CD14-positive monocyte (primary cell): ENCODE measurements around the gene CACNG6. TPM values are rescaled to one million over a fixed set of nuclear protein-coding genes. Genes with fewer than 3 reads are reported as not detected.

Source experiments
- DNase-seq, 3 donors: peaks; one replicate each; pipeline ENCODE4 v3.0.0-alpha.2; 2011 to 2022
- H2AFZ ChIP-seq: 2 replicates; pipeline ENCODE4 v1.6.0; 2012; ENCODE audit warnings: mild to moderate bottlenecking, low read depth, low read length, inconsistent platforms; ENCODE audit not compliant: insufficient read depth, poor library complexity, severe bottlenecking
- H3K27ac ChIP-seq, 2 donors: 1 replicate in 1 of 2; 2 replicates in 1 of 2; pipeline ENCODE4 v1.5.1; 2012 to 2013; ENCODE audit warnings: low read length in 2 of 2, control low read depth in 1 of 2, inconsistent platforms in 1 of 2, low read depth in 1 of 2, mild to moderate bottlenecking in 1 of 2
- H3K27me3 ChIP-seq, 2 donors: one replicate each; pipeline versions ENCODE4 v1.6.0 to v1.6.1; 2011 to 2013; ENCODE audit warnings: low read length in 2 of 2; ENCODE audit not compliant: control insufficient read depth in 2 of 2, insufficient read depth in 2 of 2
- H3K36me3 ChIP-seq, 2 donors: replicated peaks in 1 of 2; 1 replicate in 1 of 2; 2 replicates in 1 of 2; pipeline versions ENCODE4 v1.5.1 to v1.6.1; 2012 to 2013; ENCODE audit warnings: low read length in 2 of 2, control low read depth in 1 of 2, inconsistent platforms in 1 of 2, mild to moderate bottlenecking in 1 of 2; ENCODE audit not compliant: insufficient read depth in 2 of 2, control insufficient read depth in 1 of 2
- H3K4me1 ChIP-seq, 2 donors: 1 replicate in 1 of 2; 2 replicates in 1 of 2; pipeline versions ENCODE4 v1.5.1 to v1.6.1; 2012 to 2013; ENCODE audit warnings: low read length in 2 of 2, control low read depth in 1 of 2, inconsistent platforms in 1 of 2, mild to moderate bottlenecking in 1 of 2, moderate library complexity in 1 of 2; ENCODE audit not compliant: insufficient read depth in 2 of 2, control insufficient read depth in 1 of 2
- H3K4me2 ChIP-seq: replicated peaks from 2 replicates; pipeline ENCODE3; 2012; ENCODE audit warnings: low read length, moderate library complexity, mild to moderate bottlenecking; ENCODE audit not compliant: poor library complexity, severe bottlenecking; ENCODE audit errors: extremely low read depth
- H3K4me3 ChIP-seq, 3 experiments: fragments of 200-600 bp in 1 of 3; sonication (generic) in 1 of 3; replicated peaks in 1 of 3; 1 replicate in 2 of 3; 2 replicates in 1 of 3; pipeline ENCODE4 v1.5.1; 2011 to 2013; ENCODE audit warnings: low read length in 3 of 3, mild to moderate bottlenecking in 3 of 3, control low read depth in 2 of 3, low read depth in 2 of 3, inconsistent platforms in 1 of 3, moderate library complexity in 1 of 3
- H3K79me2 ChIP-seq: 2 replicates; pipeline ENCODE4 v1.6.0; 2012; ENCODE audit warnings: mild to moderate bottlenecking, control low read depth, inconsistent platforms, low read length, moderate library complexity; ENCODE audit not compliant: insufficient read depth
- H3K9ac ChIP-seq: 2 replicates; pipeline ENCODE4 v1.6.0; 2017; ENCODE audit warnings: low read length, mild to moderate bottlenecking; ENCODE audit not compliant: insufficient read depth, poor library complexity, severe bottlenecking
- H3K9me3 ChIP-seq, 2 donors: replicated peaks in 1 of 2; 1 replicate in 1 of 2; 2 replicates in 1 of 2; pipeline versions ENCODE4 v1.5.1 to v1.6.1; 2012 to 2013; ENCODE audit warnings: low read length in 2 of 2, control low read depth in 1 of 2; ENCODE audit not compliant: control insufficient read depth in 1 of 2, insufficient read depth in 1 of 2
- H4K20me1 ChIP-seq: 2 replicates; pipeline ENCODE4 v1.6.0; 2012; ENCODE audit warnings: mild to moderate bottlenecking, low read length, control low read depth, moderate library complexity; ENCODE audit not compliant: insufficient read depth
- H3K27ac Mint-ChIP-seq, 7 donors: one replicate each; pipeline ENCODE4 v1.8.0; 2020; ENCODE audit warnings: mild to moderate bottlenecking in 7 of 7, mixed read lengths in 7 of 7, moderate library complexity in 6 of 7, inconsistent platforms in 2 of 7
- H3K27me3 Mint-ChIP-seq, 3 donors: one replicate each; pipeline ENCODE4 v1.8.0; 2021 to 2022; ENCODE audit warnings: low read depth in 3 of 3, mild to moderate bottlenecking in 3 of 3, mixed read lengths in 3 of 3, moderate library complexity in 3 of 3, inconsistent platforms in 1 of 3
- H3K36me3 Mint-ChIP-seq, 2 donors: one replicate each; pipeline ENCODE4 v1.8.0; 2020; ENCODE audit warnings: mixed read lengths in 2 of 2, inconsistent platforms in 1 of 2, mild to moderate bottlenecking in 1 of 2
- H3K4me1 Mint-ChIP-seq: one replicate; pipeline ENCODE4 v1.8.0; 2020; ENCODE audit warnings: mild to moderate bottlenecking, mixed read lengths
- H3K4me3 Mint-ChIP-seq, 2 donors: one replicate each; pipeline ENCODE4 v1.8.0; 2020; ENCODE audit warnings: mild to moderate bottlenecking in 2 of 2, mixed read lengths in 2 of 2, moderate library complexity in 1 of 2
- H3K9me3 Mint-ChIP-seq, 7 donors: one replicate each; pipeline ENCODE4 v1.8.0; 2020 to 2022; ENCODE audit warnings: mixed read lengths in 7 of 7, mild to moderate bottlenecking in 6 of 7, moderate library complexity in 6 of 7, inconsistent platforms in 2 of 7
- WGBS: methylation state at CpG from one replicate; pipeline ENCODE4 v1.1.5; 2013; ENCODE audit warnings: missing lambda C conversion rate; ENCODE audit not compliant: insufficient coverage; 5-methylcytosine and 5-hydroxymethylcytosine counted together
- intact Hi-C, 2 donors: fragments of 100-400 bp; cut with micrococcal nuclease; formaldehyde crosslinking; loops; one replicate each; pipeline versions ENCODE4 v1.15.0 to v1.15.1; 2023
- polyA plus RNA-seq, 3 donors: library from polyadenylated mRNA; depleted of rRNA in 1 of 3; unstranded in 2 of 3; stranded (reverse) in 1 of 3; fragments of 300-500 nt in 2 of 3; fragments of >200 nt in 1 of 3; fragmentation: Illumina TruSeq in 2 of 3; gene quantifications; 1 replicate in 2 of 3; 2 replicates in 1 of 3; pipeline ENCODE4 v1.2.3, GENCODE V29; 2012 to 2021
- TF ChIP-seq, protein P1 (sequence below): fragments of 200-600 bp; IDR thresholded peaks from one replicate; pipeline ENCODE4 v1.8.0; 2022; ENCODE audit warnings: antibody characterized with exemption, mild to moderate bottlenecking

CACNG6 gene
- polyA plus RNA-seq, 3 donors = 0.08 to 0.18 TPM; not detected in 1

DNA sequence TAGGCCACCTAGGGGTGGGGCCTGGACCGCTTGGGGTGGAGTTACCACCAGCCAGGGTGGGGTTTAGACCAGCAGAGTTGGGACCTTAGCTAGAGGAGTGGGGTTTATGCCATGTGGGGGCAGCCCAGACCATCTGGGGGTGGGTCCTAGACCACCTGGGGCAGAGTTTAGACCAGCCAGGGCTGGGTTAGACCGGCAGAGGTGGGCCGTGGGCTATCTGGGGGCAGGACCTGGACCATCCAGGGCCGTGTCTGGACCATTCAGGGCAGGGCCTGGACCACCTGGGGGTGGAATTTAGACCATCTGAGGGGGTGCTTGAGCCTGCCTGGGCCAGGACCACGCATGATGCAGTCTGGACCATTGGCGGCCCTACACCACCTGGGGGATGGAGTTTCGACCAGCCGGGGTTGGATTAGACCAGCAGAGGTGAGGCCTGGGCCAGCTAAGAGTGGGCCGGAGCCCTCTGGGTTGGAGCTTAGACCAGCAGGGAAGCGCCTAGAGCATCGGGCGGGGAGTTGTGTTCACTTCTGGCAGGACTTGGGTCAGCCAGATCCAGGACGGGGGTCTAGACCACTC is 10.0 kb upstream of the CACNG6 start:
- peaks cover 18 to 19% of the 10 kb centered on the region in 2 donors for H3K36me3 Mint-ChIP-seq
- no peak for DNase-seq
- 91% methylated on average over 13 of the region's 13 CpGs for WGBS
- Histone ChIP-seq H3K79me2 (no peaks in the 10 kb centered on the region), H3K4me1 (peaks cover 32 to 44% of the 10 kb centered on the region in 2 donors), H2AFZ (no peak overlapping the region), H3K36me3 (no peaks in the 10 kb centered on the region), H3K27ac (no peak overlapping the region), H3K4me2 (peak overlapping the region; percentile 74), H4K20me1 (no peaks in the 10 kb centered on the region), H3K9ac (no peak overlapping the region), H3K4me3 (no peak overlapping the region), H3K9me3 (peaks cover 7 to 29% of the 10 kb centered on the region in 2 donors), H3K27me3 (peaks cover 19 to 76% of the 10 kb centered on the region in 2 donors)
- peaks cover 41 to 52% (median 42%) of the 10 kb centered on the region in 3 donors for H3K27me3 Mint-ChIP-seq
- intact Hi-C loops = loop anchor here in 1 of 2 donors (5.0 kb wide), 1 partner anchor 41 kb away; no protein-coding TSS in a partner anchor
- peak overlapping the region in 1 of 2 donors; percentile 91 for H3K4me3 Mint-ChIP-seq
- H3K4me1 Mint-ChIP-seq = peaks cover 38% of the 10 kb centered on the region
- H3K27ac Mint-ChIP-seq = peak overlapping the region in 2 of 7 donors; percentile 3 to 45
- peaks cover 9 to 31% (median 25%) of the 10 kb centered on the region in 7 donors for H3K9me3 Mint-ChIP-seq
- TF ChIP-seq, protein P1, sequence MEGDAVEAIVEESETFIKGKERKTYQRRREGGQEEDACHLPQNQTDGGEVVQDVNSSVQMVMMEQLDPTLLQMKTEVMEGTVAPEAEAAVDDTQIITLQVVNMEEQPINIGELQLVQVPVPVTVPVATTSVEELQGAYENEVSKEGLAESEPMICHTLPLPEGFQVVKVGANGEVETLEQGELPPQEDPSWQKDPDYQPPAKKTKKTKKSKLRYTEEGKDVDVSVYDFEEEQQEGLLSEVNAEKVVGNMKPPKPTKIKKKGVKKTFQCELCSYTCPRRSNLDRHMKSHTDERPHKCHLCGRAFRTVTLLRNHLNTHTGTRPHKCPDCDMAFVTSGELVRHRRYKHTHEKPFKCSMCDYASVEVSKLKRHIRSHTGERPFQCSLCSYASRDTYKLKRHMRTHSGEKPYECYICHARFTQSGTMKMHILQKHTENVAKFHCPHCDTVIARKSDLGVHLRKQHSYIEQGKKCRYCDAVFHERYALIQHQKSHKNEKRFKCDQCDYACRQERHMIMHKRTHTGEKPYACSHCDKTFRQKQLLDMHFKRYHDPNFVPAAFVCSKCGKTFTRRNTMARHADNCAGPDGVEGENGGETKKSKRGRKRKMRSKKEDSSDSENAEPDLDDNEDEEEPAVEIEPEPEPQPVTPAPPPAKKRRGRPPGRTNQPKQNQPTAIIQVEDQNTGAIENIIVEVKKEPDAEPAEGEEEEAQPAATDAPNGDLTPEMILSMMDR = no peak

GRCh38 chr19:53982001-53982451 is 9.4 kb upstream of the CACNG6 start:
- peak overlapping the region in 1 of 3 experiments; percentile 59 for H3K4me3 ChIP-seq
- Mint-ChIP-seq H3K4me3 (peak overlapping the region; percentile 48 to 71), H3K27me3 (peaks cover 39 to 48% (median 41%) of the 10 kb centered on the region in 3 donors), H3K27ac (no peak overlapping the region), H3K36me3 (peaks cover 18 to 19% of the 10 kb centered on the region in 2 donors), H3K4me1 (peaks cover 38% of the 10 kb centered on the region), H3K9me3 (peaks cover 9 to 31% (median 25%) of the 10 kb centered on the region in 7 donors)
- DNase-seq = no peak
- no peaks in the 10 kb centered on the region for H4K20me1 ChIP-seq
- peak overlapping the region; percentile 72 for H2AFZ ChIP-seq
- H3K79me2 ChIP-seq = no peaks in the 10 kb centered on the region
- H3K36me3 ChIP-seq = no peaks in the 10 kb centered on the region
- no peak overlapping the region for H3K27ac ChIP-seq
- intact Hi-C loops = loop anchor here in 1 of 2 donors (5.0 kb wide), 1 partner anchor 40 kb away; no protein-coding TSS in a partner anchor
- WGBS = 9% methylated on average over 59 of the region's 62 CpGs
- peak overlapping the region; percentile 74 for H3K4me2 ChIP-seq
- H3K9ac ChIP-seq = peak overlapping the region; percentile 46
- TF ChIP-seq, protein P1 = no peak
- peaks cover 7 to 29% of the 10 kb centered on the region in 2 donors for H3K9me3 ChIP-seq
- H3K27me3 ChIP-seq = peaks cover 19 to 79% of the 10 kb centered on the region in 2 donors
- H3K4me1 ChIP-seq = peaks cover 32 to 44% of the 10 kb centered on the region in 2 donors
